ENCODE measurements around the gene DOCK2.
"Not testable (repeated sequence)": the region's sequence is repeated elsewhere in the genome, so short reads cannot be mapped to it uniquely, and the experiment has no call there.

The DOCK2 gene

DNA sequence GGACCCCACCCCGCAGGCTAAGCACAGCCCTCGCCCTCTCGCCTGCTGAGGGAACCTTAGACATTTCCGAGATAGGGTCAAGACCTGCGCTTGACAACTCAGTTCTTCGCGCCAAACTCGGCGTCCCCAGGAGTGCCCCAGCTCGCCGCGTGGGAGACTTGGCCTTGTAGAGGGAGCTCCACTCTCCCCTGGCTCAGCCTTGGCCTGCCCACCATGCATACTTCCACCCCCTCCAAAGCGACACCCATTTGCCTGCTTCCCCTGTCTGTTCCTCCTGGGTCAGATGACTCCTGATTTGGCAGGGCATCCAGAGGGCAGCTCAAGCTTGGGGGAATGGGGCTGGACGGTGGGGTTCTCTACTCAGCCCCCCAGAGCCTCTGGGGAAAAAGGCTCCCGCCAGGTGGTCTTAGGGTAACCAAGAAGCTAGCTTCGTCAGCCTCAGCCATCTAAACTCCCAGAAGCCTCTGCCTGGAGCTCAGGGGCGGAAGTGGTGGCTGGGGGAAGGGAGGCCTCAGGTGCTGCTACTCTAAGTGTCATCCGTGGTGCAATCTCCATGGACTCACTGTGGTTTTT, 560 bp downstream of the DOCK2 start:
- DNase-seq = no peak

DNA sequence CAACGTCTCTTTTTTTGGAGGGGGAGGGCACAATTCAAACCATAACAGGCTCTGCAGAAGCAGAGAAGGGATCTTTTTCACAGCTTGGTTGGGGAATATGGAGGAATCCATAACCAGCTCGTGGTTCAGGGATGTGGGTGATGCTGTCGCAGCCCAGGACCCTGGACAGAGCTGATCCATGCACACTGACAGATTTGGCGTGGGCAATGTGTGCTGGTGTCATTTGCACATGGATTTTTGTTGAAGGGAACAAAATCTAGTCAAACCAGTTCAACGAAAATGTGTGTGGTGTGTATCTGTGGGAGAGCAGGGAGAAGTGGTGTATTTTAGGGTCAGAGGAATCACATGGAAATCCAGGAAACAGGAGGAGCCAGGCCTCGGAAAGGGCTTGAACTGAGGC, 4.2 kb downstream of the DOCK2 start:
- DNase-seq = no peak

GRCh38 chr5:169646856-169647255, 9.8 kb downstream of the DOCK2 start:
- DNase-seq = no peak

- peak in 1 of 58 donors; percentile 14 for DNase-seq
Measured at GRCh38 chr5:169647566-169647965, 10.5 kb downstream of the DOCK2 start.

DNA sequence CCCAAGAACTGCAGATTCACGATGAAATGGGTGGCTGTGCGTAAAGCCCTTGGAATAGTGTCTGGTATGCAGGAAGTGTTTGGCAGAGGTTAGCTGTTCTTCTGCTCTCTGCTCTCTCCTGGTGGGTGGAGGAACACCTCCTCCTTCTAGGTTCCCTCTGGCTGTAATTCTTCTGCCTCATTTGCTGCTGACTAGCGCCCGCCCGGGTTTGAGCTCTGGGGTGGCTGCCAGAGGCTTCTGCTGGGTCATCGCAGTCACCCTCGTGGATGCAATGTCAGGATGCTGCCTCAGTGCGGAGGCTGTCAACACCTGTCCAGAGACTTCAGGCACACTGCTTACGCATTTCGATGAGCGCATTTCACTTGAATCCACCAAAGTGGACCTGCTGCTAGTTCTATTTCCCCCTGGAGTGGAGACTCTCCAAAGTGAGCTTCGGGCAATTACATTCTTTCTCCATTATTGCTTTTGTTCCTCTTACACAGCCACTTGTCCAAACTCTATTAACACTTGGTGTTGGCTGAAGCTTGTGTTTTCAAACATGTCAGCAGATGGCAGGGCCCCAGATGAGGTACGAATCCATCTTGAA, 11.7 kb downstream of the DOCK2 start:
- DNase-seq = no peak

DNA sequence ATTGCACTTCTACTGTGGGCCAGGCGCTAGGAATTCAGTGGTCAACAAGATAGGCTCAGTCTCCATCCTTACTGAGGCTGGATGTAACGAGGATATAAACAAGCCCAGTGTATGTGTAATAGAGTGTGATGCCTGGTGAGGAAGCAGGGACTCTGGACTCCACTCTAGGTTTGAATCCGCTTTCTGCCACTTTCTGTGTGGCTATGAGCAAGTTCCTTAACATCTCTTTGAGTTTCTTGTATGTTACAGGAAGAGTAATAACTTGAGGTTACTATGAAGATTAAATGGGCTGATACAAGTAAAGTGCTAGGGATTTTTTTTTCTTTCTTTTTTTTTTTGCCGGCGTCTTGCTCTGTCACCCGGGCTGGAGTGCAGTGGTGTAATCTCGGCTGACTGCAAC, 12.4 kb downstream of the DOCK2 start:
- no peak for DNase-seq

GRCh38 chr5:169650701-169651331, 13.7 kb downstream of the DOCK2 start:
- no peak for DNase-seq

DNA sequence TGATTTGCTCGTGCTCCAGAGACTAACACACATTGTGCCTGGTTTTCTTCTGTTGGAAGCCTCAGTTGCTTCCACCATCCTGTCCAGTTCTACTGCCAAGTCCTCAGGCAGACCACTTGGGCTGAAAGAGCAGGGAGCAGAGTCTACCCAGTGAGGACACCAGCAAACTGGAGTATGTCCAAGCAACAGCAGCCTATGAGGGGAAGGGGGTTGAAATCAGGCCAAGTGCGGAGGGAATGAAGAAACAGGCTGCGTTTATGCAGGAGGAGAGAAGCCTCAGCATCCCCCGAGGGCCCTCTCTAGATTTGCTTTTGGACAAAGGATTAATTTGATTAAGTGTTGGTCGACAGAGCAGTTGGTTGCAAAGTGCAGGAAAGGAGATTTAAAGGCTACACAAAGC, 14.5 kb downstream of the DOCK2 start:
- no peak for DNase-seq

DNA sequence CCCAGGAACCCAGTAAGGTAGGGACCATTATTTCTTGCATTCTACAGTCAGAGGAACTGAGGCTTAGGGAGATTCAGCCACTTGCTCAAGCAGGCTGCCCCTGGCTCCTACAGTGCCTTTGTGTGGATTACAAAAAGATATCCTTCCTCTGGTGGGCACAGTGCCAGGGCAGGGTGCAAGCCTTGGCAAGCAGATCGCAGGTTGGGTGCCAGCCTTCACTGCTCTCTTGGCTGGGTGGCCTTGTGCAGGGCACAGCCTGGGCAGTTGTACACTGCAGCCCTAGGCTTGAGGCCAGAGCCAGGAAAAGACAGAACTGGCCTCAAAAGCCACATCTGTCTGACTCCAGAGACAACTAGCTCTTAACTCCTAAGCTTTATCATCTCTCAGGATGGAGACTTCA, 15.0 kb downstream of the DOCK2 start:
- DNase-seq = peak in 14 of 58 donors; percentile 4 to 64 (median 8)

GRCh38 chr5:169653091-169653490, 16.0 kb downstream of the DOCK2 start:
- DNase-seq = no peak

- DNase-seq = no peak
Measured at GRCh38 chr5:169655353-169655752, 18.3 kb downstream of the DOCK2 start.

DNA sequence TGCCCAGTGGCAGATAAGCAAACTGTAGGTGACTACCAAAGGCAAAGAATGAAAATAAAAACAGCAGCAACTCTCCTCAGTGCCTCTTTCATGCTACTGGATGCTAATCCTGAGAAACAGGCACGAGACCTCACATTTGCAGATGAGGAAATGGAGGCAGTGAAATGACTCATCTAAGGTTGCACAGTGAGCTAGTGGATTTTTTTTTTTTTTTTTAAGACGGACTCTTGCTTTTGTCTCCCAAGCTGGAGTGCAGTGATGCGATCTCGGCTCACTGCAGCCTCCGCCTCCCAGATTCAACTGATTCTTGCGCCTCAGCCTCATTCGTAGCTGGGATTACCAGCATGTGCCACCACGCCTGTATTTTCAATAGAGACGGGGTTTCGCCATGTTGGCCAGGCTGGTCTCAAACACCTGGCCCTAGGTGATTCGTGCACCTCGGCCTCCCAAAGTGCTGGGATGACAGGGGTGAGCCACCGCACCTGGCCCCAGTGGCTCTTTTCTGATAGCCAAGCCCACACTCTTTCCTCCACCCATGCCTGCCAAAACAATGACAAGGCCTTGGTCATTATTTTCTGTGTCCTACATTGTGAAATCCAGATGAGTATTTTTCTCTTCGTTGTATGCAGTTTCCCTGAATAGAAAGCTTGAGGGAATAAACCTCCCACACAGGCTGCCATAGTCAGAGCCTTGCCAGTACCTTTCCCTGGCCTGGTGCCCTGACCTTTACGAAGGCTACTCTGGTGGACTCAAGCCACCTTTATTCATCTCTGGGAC, 19.2 kb downstream of the DOCK2 start:
- DNase-seq = no peak

- DNase-seq = no peak
Measured at GRCh38 chr5:169657127-169657526, 20.1 kb downstream of the DOCK2 start.

DNA sequence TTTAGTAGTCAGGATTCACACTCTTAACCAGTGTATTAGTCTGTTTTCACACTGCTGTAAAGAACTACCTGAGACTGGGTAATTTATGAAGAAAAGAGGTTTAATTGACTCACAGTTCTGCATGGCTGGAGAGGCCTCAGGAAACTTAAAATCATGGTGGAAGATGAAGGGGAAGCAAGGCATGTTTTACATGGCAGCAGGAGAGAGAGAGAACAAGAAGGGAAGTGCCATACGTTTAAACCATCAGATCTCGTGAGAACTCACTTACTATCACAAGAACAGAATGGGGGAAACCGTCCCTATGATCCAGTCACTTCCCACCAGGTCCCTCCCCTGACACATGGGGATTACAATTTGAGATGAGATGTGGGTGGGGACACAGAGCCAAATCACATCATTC, 25.4 kb downstream of the DOCK2 start:
- not testable (repeated sequence) for DNase-seq

- no peak for DNase-seq
Measured at GRCh38 chr5:169663537-169663936, 26.5 kb downstream of the DOCK2 start.

- no peak for DNase-seq
Measured at GRCh38 chr5:169666365-169666764, 29.3 kb downstream of the DOCK2 start.

DNA sequence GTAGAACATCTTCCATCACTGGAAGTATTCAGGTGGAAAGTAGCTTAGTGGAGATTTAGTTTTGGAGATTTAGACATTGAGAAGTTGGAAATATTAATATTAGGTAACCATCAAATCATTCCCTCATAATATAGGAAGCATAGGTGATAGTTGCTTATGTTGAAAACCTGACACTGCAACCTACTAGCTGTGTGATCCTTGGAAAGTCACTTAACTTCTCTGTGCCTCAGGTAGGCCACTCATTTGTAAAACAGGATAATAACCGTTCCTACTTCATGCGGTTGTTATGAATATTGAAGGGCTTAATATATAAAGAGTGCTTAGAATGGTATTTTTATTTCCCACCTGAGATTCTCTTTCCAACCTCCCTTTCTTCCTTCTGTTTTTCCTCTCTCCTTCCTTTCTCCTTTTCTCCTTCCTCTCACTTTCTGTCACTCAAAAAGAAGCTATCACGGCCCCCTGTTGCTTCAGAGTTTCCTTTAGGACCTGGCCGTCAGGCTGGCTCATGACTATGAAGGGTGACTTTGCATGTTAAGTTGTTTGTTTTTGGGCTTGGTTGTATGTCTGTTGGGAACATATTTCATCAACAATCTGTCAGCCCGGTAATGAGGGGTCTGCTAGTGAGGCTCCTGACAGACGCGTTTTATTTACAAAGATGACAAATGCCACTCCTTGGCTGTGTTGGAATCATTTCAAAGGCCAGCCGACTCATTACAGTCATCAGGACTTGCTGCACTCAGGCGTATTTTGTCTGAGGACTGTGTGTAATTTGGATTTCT, 31.0 kb downstream of the DOCK2 start:
- DNase-seq = no peak

- no peak for DNase-seq
Measured at GRCh38 chr5:169668732-169669131, 31.7 kb downstream of the DOCK2 start.

DNA sequence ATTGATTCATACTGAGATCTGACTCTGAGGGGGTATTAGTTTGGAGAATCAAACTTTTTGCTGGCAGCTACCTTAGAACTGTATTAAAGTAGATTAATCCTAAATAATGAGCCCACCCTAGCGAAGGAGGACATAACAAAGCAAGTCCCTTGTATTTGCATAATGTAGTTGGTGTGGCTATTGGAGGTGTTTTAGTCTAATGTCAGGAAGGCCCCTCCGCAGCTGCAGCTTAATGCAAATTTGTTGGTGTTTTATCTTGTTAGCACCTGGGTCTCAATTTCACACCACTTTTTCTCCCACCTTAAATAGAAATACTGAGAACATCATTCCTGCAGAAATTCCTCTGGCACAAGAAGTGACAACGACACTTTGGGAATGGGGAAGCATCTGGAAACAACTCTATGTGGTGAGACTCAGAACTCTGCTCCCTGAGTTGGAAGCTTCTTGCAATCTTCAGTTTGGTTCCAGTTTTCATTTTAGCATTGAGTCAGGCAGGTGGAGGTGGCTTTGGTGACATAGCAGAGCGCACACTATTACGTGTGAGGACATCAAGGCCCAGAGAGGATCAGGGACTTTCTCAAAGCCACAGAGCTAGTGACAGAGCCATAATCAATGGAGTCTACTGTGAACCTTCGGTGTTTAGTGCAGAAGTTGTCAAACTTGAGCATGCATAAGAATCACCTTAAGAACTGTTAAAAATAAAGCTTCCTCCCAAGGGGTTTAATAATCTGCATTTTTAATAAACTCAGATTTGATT, 33.9 kb downstream of the DOCK2 start:
- no peak for DNase-seq

DNA sequence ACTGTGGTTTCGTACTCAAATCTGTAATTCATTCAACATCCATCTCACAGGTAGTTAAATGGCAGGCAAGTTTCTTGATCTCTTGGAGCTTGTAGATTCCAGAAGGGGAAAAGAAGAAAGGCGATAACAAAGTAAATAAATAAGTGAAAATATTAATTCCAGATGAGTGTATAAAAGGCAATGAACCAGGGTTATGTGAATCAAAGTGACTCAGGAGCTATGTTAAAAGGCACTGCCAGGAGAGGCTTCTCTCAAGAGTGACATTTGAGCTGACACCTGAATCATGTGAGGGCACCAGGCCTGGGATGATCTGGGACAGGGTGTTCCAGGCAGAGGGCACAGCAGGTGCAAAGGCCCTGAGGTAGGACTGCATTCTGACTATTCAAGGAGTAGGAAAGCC, 45.0 kb downstream of the DOCK2 start:
- DNase-seq = no peak

- no peak for DNase-seq
Measured at GRCh38 chr5:169686137-169686536, 49.1 kb downstream of the DOCK2 start.

Measured in anterior cingulate cortex (tissue), 58 donors.